ENCODE measurements around the gene PTCD3.

PTCD3 gene

GRCh38 chr2:86160156-86160952 is 54.3 kb downstream of the PTCD3 start:
- no peaks in the 10 kb centered on the region for H3K27me3 ChIP-seq (ENCODE audit: insufficient read depth, poor library complexity, severe bottlenecking)
- no peak for TF ChIP-seq POLR2AphosphoS5 (IDR thresholded peaks at IDR 0.05; ENCODE audit: low read depth)
- no peak for TF ChIP-seq REST (IDR thresholded peaks at IDR 0.05; ENCODE audit: insufficient replicate concordance, low read depth)
- no peak for TF ChIP-seq CTCF (IDR thresholded peaks at IDR 0.05; ENCODE audit: insufficient read depth, low read length)
- TF ChIP-seq GABPA (IDR thresholded peaks at IDR 0.05; ENCODE audit: low read depth) = no peak
- no peak for TF ChIP-seq SPI1 (IDR thresholded peaks at IDR 0.05; ENCODE audit: borderline replicate concordance, low read depth)
- no peak overlapping the region for H3K27ac ChIP-seq (replicated peaks)
- no peak for DNase-seq (ENCODE audit: low read depth in 1 of 2, low spot score in 1 of 2)
- no peak overlapping the region for H3K4me3 ChIP-seq (replicated peaks; ENCODE audit: insufficient read depth, low read length)

DNA sequence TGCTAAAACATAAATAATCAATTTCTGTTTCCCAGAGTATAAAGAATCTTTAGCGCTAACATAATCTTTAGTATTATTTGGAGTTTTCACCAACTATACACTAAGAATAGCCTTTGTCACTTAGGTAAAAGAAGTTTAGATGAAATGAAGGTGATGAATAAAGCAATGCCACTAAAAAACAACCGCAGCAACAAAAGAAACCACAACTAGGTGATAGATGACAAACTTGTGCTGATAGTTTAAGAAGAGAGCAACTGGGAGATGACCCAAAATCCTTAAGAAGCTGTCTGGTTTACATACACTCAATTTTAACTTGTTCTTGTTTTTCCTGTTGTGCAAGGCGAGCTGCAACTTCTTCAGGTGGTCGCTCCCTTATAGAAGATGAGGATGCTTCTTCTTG is 64.4 kb downstream of the PTCD3 start:
- H3K27me3 ChIP-seq (ENCODE audit: insufficient read depth, poor library complexity, severe bottlenecking) = no peaks in the 10 kb centered on the region
- H3K27ac ChIP-seq (replicated peaks) = no peak overlapping the region
- DNase-seq (ENCODE audit: low read depth in 1 of 2, low spot score in 1 of 2) = no peak
- TF ChIP-seq GABPA (IDR thresholded peaks at IDR 0.05; ENCODE audit: low read depth) = no peak
- no peak overlapping the region for H3K4me3 ChIP-seq (replicated peaks; ENCODE audit: insufficient read depth, low read length)

DNA sequence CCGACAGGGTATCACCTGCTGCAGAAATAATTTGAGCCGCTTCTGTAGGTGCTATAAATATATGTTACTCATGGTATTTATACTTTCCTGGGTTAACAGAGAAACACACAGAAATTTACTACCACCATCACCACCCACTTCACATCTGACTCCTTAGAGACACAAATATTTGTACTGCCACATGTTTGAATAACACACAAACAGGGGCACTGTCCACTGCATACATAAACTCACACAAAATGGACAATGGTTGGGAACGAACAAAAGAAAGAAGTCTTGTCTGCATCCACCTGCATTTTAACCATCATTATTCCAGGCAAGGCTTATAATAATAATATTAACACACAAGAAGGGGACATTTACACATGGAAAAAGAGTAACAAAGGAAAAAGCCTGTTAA is 65.3 kb downstream of the PTCD3 start:
- H3K27ac ChIP-seq (replicated peaks) = no peak overlapping the region
- no peak overlapping the region for H3K4me3 ChIP-seq (replicated peaks; ENCODE audit: insufficient read depth, low read length)
- DNase-seq (ENCODE audit: low read depth in 1 of 2, low spot score in 1 of 2) = no peak
- H3K27me3 ChIP-seq (ENCODE audit: insufficient read depth, poor library complexity, severe bottlenecking) = no peaks in the 10 kb centered on the region
- TF ChIP-seq SPI1 (IDR thresholded peaks at IDR 0.05; ENCODE audit: borderline replicate concordance, low read depth) (no peak), CTCF (IDR thresholded peaks at IDR 0.05; ENCODE audit: insufficient read depth, low read length) (no peak), REST (IDR thresholded peaks at IDR 0.05; ENCODE audit: insufficient replicate concordance, low read depth) (no peak), GABPA (IDR thresholded peaks at IDR 0.05; ENCODE audit: low read depth) (no peak), POLR2AphosphoS5 (IDR thresholded peaks at IDR 0.05; ENCODE audit: low read depth) (no peak)

GRCh38 chr2:86172610-86173009 is 66.6 kb downstream of the PTCD3 start:
- DNase-seq (ENCODE audit: low read depth in 1 of 2, low spot score in 1 of 2) = no peak
- Histone ChIP-seq H3K27ac (replicated peaks) (no peak overlapping the region), H3K27me3 (ENCODE audit: insufficient read depth, poor library complexity, severe bottlenecking) (no peaks in the 10 kb centered on the region), H3K4me3 (replicated peaks; ENCODE audit: insufficient read depth, low read length) (no peak overlapping the region)
- TF ChIP-seq REST (IDR thresholded peaks at IDR 0.05; ENCODE audit: insufficient replicate concordance, low read depth) = no peak
- TF ChIP-seq SPI1 (IDR thresholded peaks at IDR 0.05; ENCODE audit: borderline replicate concordance, low read depth) = no peak
- no peak for TF ChIP-seq POLR2AphosphoS5 (IDR thresholded peaks at IDR 0.05; ENCODE audit: low read depth)
- no peak for TF ChIP-seq CTCF (IDR thresholded peaks at IDR 0.05; ENCODE audit: insufficient read depth, low read length)
- no peak for TF ChIP-seq GABPA (IDR thresholded peaks at IDR 0.05; ENCODE audit: low read depth)

Measured in HL-60 (cell line).